ENCODE results near the gene TMEM18.

The TMEM18 gene

GRCh38 chr2:651951-652373 lies 25.2 kb downstream of the TMEM18 start:
- Histone ChIP-seq H3K27ac (no peak overlapping the region), H3K36me3 (no peaks in the 10 kb centered on the region), H3K4me1 (ENCODE audit: control insufficient read depth in 1 of 2, insufficient read depth in 1 of 2, low read depth in 1 of 2, low read length in 1 of 2) (no peaks in the 10 kb centered on the region), H3K27me3 (no peaks in the 10 kb centered on the region), H3K4me3 (ENCODE audit: low read depth in 1 of 2, low read length in 1 of 2) (no peak overlapping the region), H3K9me3 (no peaks in the 10 kb centered on the region)
- no peak for TF ChIP-seq CTCF (IDR thresholded peaks at IDR 0.05)

GRCh38 chr2:650343-651310 lies 26.6 kb downstream of the TMEM18 start:
- H3K4me3 ChIP-seq (ENCODE audit: low read depth in 1 of 2, low read length in 1 of 2): no peak overlapping the region
- peaks cover 3% of the 10 kb centered on the region for H3K27me3 ChIP-seq
- no peaks in the 10 kb centered on the region for H3K36me3 ChIP-seq
- H3K27ac ChIP-seq: no peak overlapping the region
- H3K4me1 ChIP-seq (ENCODE audit: control insufficient read depth in 1 of 2, insufficient read depth in 1 of 2, low read depth in 1 of 2, low read length in 1 of 2): no peaks in the 10 kb centered on the region
- TF ChIP-seq CTCF (IDR thresholded peaks at IDR 0.05): no peak
- H3K9me3 ChIP-seq: no peaks in the 10 kb centered on the region

- Histone ChIP-seq H3K4me3 (ENCODE audit: low read depth in 1 of 2, low read length in 1 of 2) (no peak overlapping the region), H3K27ac (no peak overlapping the region), H3K9me3 (no peaks in the 10 kb centered on the region), H3K4me1 (ENCODE audit: control insufficient read depth in 1 of 2, insufficient read depth in 1 of 2, low read depth in 1 of 2, low read length in 1 of 2) (no peaks in the 10 kb centered on the region), H3K36me3 (no peaks in the 10 kb centered on the region), H3K27me3 (peaks cover 5% of the 10 kb centered on the region)
- TF ChIP-seq CTCF (IDR thresholded peaks at IDR 0.05): no peak
Observed at GRCh38 chr2:649426-650342, 27.5 kb downstream of the TMEM18 start.

GRCh38 chr2:648476-649424 lies 28.5 kb downstream of the TMEM18 start:
- H3K4me1 ChIP-seq (ENCODE audit: control insufficient read depth in 1 of 2, insufficient read depth in 1 of 2, low read depth in 1 of 2, low read length in 1 of 2): no peaks in the 10 kb centered on the region
- H3K4me3 ChIP-seq (ENCODE audit: low read depth in 1 of 2, low read length in 1 of 2): no peak overlapping the region
- H3K9me3 ChIP-seq: no peaks in the 10 kb centered on the region
- peaks cover 5% of the 10 kb centered on the region for H3K27me3 ChIP-seq
- TF ChIP-seq CTCF (IDR thresholded peaks at IDR 0.05): no peak
- no peak overlapping the region for H3K27ac ChIP-seq
- H3K36me3 ChIP-seq: no peaks in the 10 kb centered on the region

Data from neutrophil (primary cell).